Fibroblast of lung (primary cell): ENCODE results near the gene TEX19. TPM values are rescaled to one million over a fixed set of nuclear protein-coding genes. Genes with fewer than 3 reads are reported as not detected.

Source experiments
- DNase-seq, 2 donors: peaks; one replicate each; pipeline versions ENCODE4 v3.0.0 to v3.0.0-alpha.2; 2010; ENCODE audit warnings: low read depth in 2 of 2
- H2AFZ ChIP-seq: 2 replicates; pipeline ENCODE4 v1.5.1; 2012; ENCODE audit warnings: low read length, control low read depth, inconsistent platforms
- H3K27ac ChIP-seq: 2 replicates; pipeline ENCODE4 v1.5.1; 2011; ENCODE audit warnings: low read length, control low read depth; ENCODE audit not compliant: insufficient read depth
- H3K27me3 ChIP-seq: 2 replicates; pipeline ENCODE4 v1.5.1; 2011; ENCODE audit warnings: mild to moderate bottlenecking, low read length; ENCODE audit not compliant: control insufficient read depth, insufficient read depth
- H3K36me3 ChIP-seq: 2 replicates; pipeline ENCODE4 v1.5.1; 2011; ENCODE audit warnings: low read length; ENCODE audit not compliant: control insufficient read depth, insufficient read depth
- H3K4me1 ChIP-seq: 2 replicates; pipeline ENCODE4 v1.5.1; 2011; ENCODE audit warnings: low read length; ENCODE audit not compliant: control insufficient read depth, insufficient read depth; ENCODE audit errors: extremely low read depth
- H3K4me2 ChIP-seq: 2 replicates; pipeline ENCODE4 v1.5.1; 2011; ENCODE audit warnings: low read length, control low read depth; ENCODE audit not compliant: insufficient read depth; ENCODE audit errors: extremely low read depth
- H3K4me3 ChIP-seq, 4 experiments: fragments of 200-600 bp in 1 of 4; sonication (generic) in 1 of 4; replicated peaks in 1 of 4; 2 replicates each; pipeline ENCODE4 v1.5.1; 2011 to 2016; ENCODE audit warnings: low read length in 4 of 4, low read depth in 3 of 4, mild to moderate bottlenecking in 3 of 4, control low read depth in 2 of 4, inconsistent platforms in 1 of 4, mixed read lengths in 1 of 4; ENCODE audit not compliant: insufficient read depth in 1 of 4; ENCODE audit errors: control extremely low read depth in 1 of 4
- H3K79me2 ChIP-seq: 2 replicates; pipeline ENCODE4 v1.5.1; 2012; ENCODE audit warnings: mild to moderate bottlenecking, low read length, inconsistent platforms; ENCODE audit not compliant: control insufficient read depth, insufficient read depth
- H3K9ac ChIP-seq: 2 replicates; pipeline ENCODE4 v1.5.1; 2011; ENCODE audit warnings: mild to moderate bottlenecking, low read length, control low read depth; ENCODE audit not compliant: insufficient read depth
- H3K9me3 ChIP-seq: 2 replicates; pipeline ENCODE4 v1.5.1; 2012; ENCODE audit warnings: low read depth, low read length; ENCODE audit not compliant: control insufficient read depth, insufficient read depth
- H4K20me1 ChIP-seq: 2 replicates; pipeline ENCODE4 v1.5.1; 2011; ENCODE audit warnings: low read length; ENCODE audit not compliant: control insufficient read depth, insufficient read depth; ENCODE audit errors: extremely low read depth
- EZH2 ChIP-seq: IDR thresholded peaks from 2 replicates; pipeline ENCODE4 v1.5.1; 2012; ENCODE audit warnings: low read length, control low read depth, mild to moderate bottlenecking; ENCODE audit errors: missing control alignments
- polyA plus RNA-seq, 2 donors: library from polyadenylated mRNA; depleted of rRNA in 1 of 2; stranded (reverse) in 1 of 2; unstranded in 1 of 2; fragments of >200 nt; gene quantifications; 2 replicates each; pipeline ENCODE4 v1.2.1, GENCODE V29; 2011 to 2012; ENCODE audit warnings: missing spikeins in 1 of 2
- total RNA-seq: library from RNA; depleted of rRNA; stranded (reverse); fragments of >200 nt; gene quantifications from 2 replicates; pipeline ENCODE4 v1.2.1, GENCODE V29; 2014
- TF ChIP-seq, protein P1 (sequence below), 2 donors: IDR thresholded peaks in 1 of 2; conservative IDR thresholded peaks in 1 of 2; 1 replicate in 1 of 2; 2 replicates in 1 of 2; pipeline ENCODE4 v1.5.1; 2011 to 2012; ENCODE audit warnings: low read length in 2 of 2, control low read depth in 1 of 2, inconsistent platforms in 1 of 2, low read depth in 1 of 2, mild to moderate bottlenecking in 1 of 2

The TEX19 gene
- total and polyA plus RNA-seq, 2 donors (not counting 1 experiment from before 2014, with no cell fraction given) = 0.05 to 0.17 TPM

DNA sequence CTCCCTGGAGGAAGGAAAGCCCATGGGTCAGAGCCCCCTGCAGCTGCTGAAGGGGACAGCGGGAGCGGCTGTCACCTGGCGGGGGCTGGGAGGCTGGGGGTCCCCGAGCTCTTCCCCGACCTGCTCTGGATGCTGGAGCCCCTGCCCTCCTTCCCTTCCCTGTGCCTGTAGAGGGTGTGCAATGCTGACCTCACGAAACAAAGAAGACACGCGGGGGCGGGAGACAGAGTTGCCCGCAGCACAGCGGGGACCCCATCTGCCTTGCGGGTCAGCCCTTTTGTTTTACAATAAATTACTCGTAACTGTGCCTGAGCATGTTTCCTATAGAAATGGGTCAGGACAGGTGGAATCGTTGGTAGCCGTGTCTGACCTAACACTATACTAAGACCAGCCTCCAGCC, 31.8 kb upstream of the TEX19 start:
- no peak for DNase-seq
- H3K4me1 ChIP-seq = peaks cover 9% of the 10 kb centered on the region
- H3K36me3 ChIP-seq = no peaks in the 10 kb centered on the region
- TF ChIP-seq EZH2 = no peak
- TF ChIP-seq, protein P1, sequence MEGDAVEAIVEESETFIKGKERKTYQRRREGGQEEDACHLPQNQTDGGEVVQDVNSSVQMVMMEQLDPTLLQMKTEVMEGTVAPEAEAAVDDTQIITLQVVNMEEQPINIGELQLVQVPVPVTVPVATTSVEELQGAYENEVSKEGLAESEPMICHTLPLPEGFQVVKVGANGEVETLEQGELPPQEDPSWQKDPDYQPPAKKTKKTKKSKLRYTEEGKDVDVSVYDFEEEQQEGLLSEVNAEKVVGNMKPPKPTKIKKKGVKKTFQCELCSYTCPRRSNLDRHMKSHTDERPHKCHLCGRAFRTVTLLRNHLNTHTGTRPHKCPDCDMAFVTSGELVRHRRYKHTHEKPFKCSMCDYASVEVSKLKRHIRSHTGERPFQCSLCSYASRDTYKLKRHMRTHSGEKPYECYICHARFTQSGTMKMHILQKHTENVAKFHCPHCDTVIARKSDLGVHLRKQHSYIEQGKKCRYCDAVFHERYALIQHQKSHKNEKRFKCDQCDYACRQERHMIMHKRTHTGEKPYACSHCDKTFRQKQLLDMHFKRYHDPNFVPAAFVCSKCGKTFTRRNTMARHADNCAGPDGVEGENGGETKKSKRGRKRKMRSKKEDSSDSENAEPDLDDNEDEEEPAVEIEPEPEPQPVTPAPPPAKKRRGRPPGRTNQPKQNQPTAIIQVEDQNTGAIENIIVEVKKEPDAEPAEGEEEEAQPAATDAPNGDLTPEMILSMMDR (conservative IDR thresholded peaks at IDR 0.05 in 1 of 2, IDR thresholded peaks at IDR 0.05 in 1 of 2; ENCODE audit: low read depth in 1 of 2, low read length in 2 of 2) = no peak
- H4K20me1 ChIP-seq = no peaks in the 10 kb centered on the region
- no peak overlapping the region for H3K27ac ChIP-seq
- H3K4me3 ChIP-seq = no peak overlapping the region
- H3K4me2 ChIP-seq = no peak overlapping the region
- no peaks in the 10 kb centered on the region for H3K27me3 ChIP-seq
- H3K9ac ChIP-seq = no peak overlapping the region
- no peaks in the 10 kb centered on the region for H3K9me3 ChIP-seq
- H2AFZ ChIP-seq = no peak overlapping the region
- no peaks in the 10 kb centered on the region for H3K79me2 ChIP-seq

DNA sequence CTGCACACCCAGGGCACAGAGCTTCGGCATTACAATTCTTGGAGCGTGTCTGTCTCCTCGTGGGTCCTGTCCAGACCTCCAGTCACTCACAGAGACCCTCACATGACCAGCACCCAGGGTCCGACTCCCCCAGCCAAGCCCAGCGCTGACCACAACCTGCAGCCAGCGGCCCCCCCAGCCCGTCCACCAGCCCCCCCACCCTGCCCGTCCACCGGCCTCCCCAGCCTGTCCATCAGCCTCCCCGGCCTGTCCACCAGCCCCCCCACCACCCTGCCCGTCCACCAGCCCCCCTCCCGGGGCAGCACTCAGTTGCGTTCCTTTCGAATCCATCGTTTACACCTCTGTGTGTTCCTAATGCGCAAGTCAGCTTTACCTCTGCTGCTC, 31.3 kb upstream of the TEX19 start:
- Histone ChIP-seq H3K27me3 (no peaks in the 10 kb centered on the region), H4K20me1 (no peaks in the 10 kb centered on the region), H3K9ac (no peak overlapping the region), H2AFZ (no peak overlapping the region), H3K4me2 (no peak overlapping the region), H3K79me2 (no peaks in the 10 kb centered on the region), H3K4me3 (no peak overlapping the region), H3K36me3 (no peaks in the 10 kb centered on the region), H3K9me3 (no peaks in the 10 kb centered on the region), H3K4me1 (peaks cover 10% of the 10 kb centered on the region), H3K27ac (no peak overlapping the region)
- DNase-seq = no peak
- TF ChIP-seq EZH2 = no peak
- TF ChIP-seq, protein P1 (conservative IDR thresholded peaks at IDR 0.05 in 1 of 2, IDR thresholded peaks at IDR 0.05 in 1 of 2; ENCODE audit: low read depth in 1 of 2, low read length in 2 of 2) = no peak

DNA sequence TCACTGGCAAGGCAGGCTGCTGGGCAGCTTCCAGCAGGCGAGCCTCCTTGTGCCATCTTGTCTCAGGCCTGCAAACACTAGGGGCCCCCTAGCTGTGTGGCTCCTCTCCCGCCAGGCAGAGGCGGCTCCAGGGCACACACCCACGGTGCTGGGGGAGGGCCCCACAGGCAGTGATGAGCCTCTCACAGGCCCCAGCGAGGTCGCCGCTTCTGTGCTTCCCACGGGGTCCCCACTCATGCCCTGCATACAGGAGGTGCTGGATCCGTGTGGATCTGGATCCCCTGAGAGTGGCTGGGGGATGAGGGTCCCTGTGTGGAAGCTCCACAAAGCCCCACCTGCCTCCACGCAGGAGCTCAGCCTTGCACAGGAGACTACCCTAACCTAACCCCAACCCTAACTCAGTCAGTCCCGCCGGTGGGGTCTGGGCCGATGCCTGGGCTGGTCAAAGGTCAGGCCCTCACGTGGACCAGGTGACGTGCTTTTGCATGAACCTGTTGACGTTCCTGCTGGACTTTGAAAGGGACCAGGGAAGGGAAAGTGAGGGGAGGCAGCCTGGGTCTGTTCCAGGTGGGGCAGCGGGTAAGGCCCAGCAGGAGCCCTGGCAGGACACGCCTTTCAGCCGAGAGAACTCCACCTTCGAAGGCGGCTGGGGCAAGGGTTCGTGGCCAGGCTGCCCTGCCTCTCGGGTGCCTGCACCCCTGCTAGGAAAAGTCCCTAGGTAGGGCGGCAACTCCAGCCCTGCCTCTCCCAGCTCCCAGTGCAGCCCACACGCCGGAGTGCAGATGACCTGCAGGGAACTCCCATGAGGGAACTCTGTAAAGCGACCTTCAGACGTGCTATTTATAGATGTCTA, 30.7 kb upstream of the TEX19 start:
- no peaks in the 10 kb centered on the region for H3K36me3 ChIP-seq
- no peak overlapping the region for H2AFZ ChIP-seq
- H3K27ac ChIP-seq = no peak overlapping the region
- DNase-seq = no peak
- no peak for TF ChIP-seq EZH2
- TF ChIP-seq, protein P1 (conservative IDR thresholded peaks at IDR 0.05 in 1 of 2, IDR thresholded peaks at IDR 0.05 in 1 of 2; ENCODE audit: low read depth in 1 of 2, low read length in 2 of 2) = no peak
- no peak overlapping the region for H3K4me2 ChIP-seq
- no peaks in the 10 kb centered on the region for H3K27me3 ChIP-seq
- H3K4me1 ChIP-seq = peaks cover 13% of the 10 kb centered on the region
- no peaks in the 10 kb centered on the region for H3K9me3 ChIP-seq
- no peak overlapping the region for H3K9ac ChIP-seq
- H3K79me2 ChIP-seq = no peaks in the 10 kb centered on the region
- no peak overlapping the region for H3K4me3 ChIP-seq
- no peaks in the 10 kb centered on the region for H4K20me1 ChIP-seq
